Left ventricle myocardium inferior (tissue), 1 donor: ENCODE data around the gene ADAM20. TPM values are rescaled to one million over a fixed set of nuclear protein-coding genes. Genes with fewer than 3 reads are reported as not detected.

Experiments used
- DNase-seq: peaks from one replicate; pipeline ENCODE4 v3.0.0-alpha.2; 2020
- H3K27ac ChIP-seq: fragments of 200-600 bp; replicated peaks from 2 replicates; pipeline ENCODE4 v1.8.0; 2021
- H3K27me3 ChIP-seq: fragments of 200-600 bp; 2 replicates; pipeline ENCODE4 v1.8.0; 2021; ENCODE audit warnings: low read depth
- H3K36me3 ChIP-seq: fragments of 200-600 bp; 2 replicates; pipeline ENCODE4 v1.8.0; 2021
- H3K4me1 ChIP-seq: fragments of 200-600 bp; 2 replicates; pipeline ENCODE4 v1.8.0; 2021
- H3K4me3 ChIP-seq: fragments of 200-600 bp; 2 replicates; pipeline ENCODE4 v1.8.0; 2021; ENCODE audit warnings: mild to moderate bottlenecking, moderate library complexity
- H3K9me3 ChIP-seq: fragments of 200-600 bp; replicated peaks from 2 replicates; pipeline ENCODE4 v1.8.0; 2021
- CTCF ChIP-seq: fragments of 200-600 bp; IDR thresholded peaks from 2 replicates; pipeline ENCODE4 v1.8.0; 2021; ENCODE audit warnings: antibody characterized with exemption, mild to moderate bottlenecking, borderline replicate concordance
- intact Hi-C: fragments of 100-400 bp; cut with micrococcal nuclease; formaldehyde crosslinking; loops from one replicate; pipeline ENCODE4 v1.11.0; 2022
- long read RNA-seq: library from polyadenylated mRNA; unstranded; transcript quantifications from one replicate; pipeline ENCODE4 v2.0.0, GENCODE V29; 2021
- total RNA-seq: library from RNA; stranded (reverse); fragmentation: NEBNext Ultra II Directional; extraction: Animal tissue kit (Norgen Biotek cat#: 25700); gene quantifications from one replicate; pipeline ENCODE4 v1.2.1, GENCODE V29; 2021
- donor health status: DM: no; HTN: yes; CAD: no; lungs with severe emphysema.

The ADAM20 gene
- 0.27 TPM for total RNA-seq
- long read RNA-seq: 0 reads

- no peak within 1 kb of the TSS for H3K4me3 ChIP-seq
- TF ChIP-seq CTCF: no peak
- intact Hi-C loops: no loop called here
- H3K27me3 ChIP-seq: no peaks in the 10 kb centered on the region
- H3K27ac ChIP-seq: no peak within 1 kb of the TSS
- peaks cover 40% of the 10 kb centered on the region for H3K9me3 ChIP-seq
- DNase-seq: no peak
- peaks cover 19% of the 10 kb centered on the region for H3K36me3 ChIP-seq
- no peaks in the 10 kb centered on the region for H3K4me1 ChIP-seq
These were observed at the start of gene ADAM20 for GRCh38 chr14:70534904-70535303. Gene ADAM20, minus strand, starts transcription at chr14:70535004. Its CDS starts 10,247 bp downstream, at chr14:70524757.

GRCh38 chr14:70576891-70577290 lies 42.1 kb upstream of the ADAM20 start:
- intact Hi-C loops: no loop called here

GRCh38 chr14:70573050-70573449 lies 38.2 kb upstream of the ADAM20 start:
- H3K4me3 ChIP-seq: no peak overlapping the region
- intact Hi-C loops: no loop called here
- TF ChIP-seq CTCF: no peak
- H3K27ac ChIP-seq: no peak overlapping the region
- no peaks in the 10 kb centered on the region for H3K27me3 ChIP-seq
- H3K4me1 ChIP-seq: no peaks in the 10 kb centered on the region
- DNase-seq: no peak
- no peaks in the 10 kb centered on the region for H3K9me3 ChIP-seq
- H3K36me3 ChIP-seq: peaks cover 28% of the 10 kb centered on the region

More at GRCh38 chr14:70576891-70577290, 42.1 kb upstream of the ADAM20 start:
- Histone ChIP-seq H3K36me3 (peaks cover 53% of the 10 kb centered on the region), H3K9me3 (no peaks in the 10 kb centered on the region), H3K4me3 (no peak overlapping the region), H3K27ac (no peak overlapping the region), H3K27me3 (no peaks in the 10 kb centered on the region), H3K4me1 (no peaks in the 10 kb centered on the region)
- TF ChIP-seq CTCF: no peak
- DNase-seq: no peak

GRCh38 chr14:70571139-70571538 lies 36.3 kb upstream of the ADAM20 start:
- H3K36me3 ChIP-seq: peaks cover 41% of the 10 kb centered on the region
- no peaks in the 10 kb centered on the region for H3K4me1 ChIP-seq
- DNase-seq: no peak
- TF ChIP-seq CTCF: no peak
- no peaks in the 10 kb centered on the region for H3K27me3 ChIP-seq
- H3K9me3 ChIP-seq: peaks cover 2% of the 10 kb centered on the region
- H3K27ac ChIP-seq: no peak overlapping the region
- no peak overlapping the region for H3K4me3 ChIP-seq
- intact Hi-C loops: no loop called here

- Histone ChIP-seq H3K9me3 (peaks cover 12% of the 10 kb centered on the region), H3K4me1 (peaks cover 12% of the 10 kb centered on the region), H3K27ac (no peak overlapping the region), H3K36me3 (peaks cover 51% of the 10 kb centered on the region), H3K27me3 (no peaks in the 10 kb centered on the region), H3K4me3 (no peak overlapping the region)
- DNase-seq: no peak
- intact Hi-C loops: no loop called here
- TF ChIP-seq CTCF: peak; percentile 52
These were observed 33.0 kb upstream of the ADAM20 start for GRCh38 chr14:70567791-70568190.
